ENCODE results near the gene TLCD3A.
"Not testable (repeated sequence)": the region's sequence is repeated elsewhere in the genome, so short reads cannot be mapped to it uniquely, and the experiment has no call there.

The TLCD3A gene

DNA sequence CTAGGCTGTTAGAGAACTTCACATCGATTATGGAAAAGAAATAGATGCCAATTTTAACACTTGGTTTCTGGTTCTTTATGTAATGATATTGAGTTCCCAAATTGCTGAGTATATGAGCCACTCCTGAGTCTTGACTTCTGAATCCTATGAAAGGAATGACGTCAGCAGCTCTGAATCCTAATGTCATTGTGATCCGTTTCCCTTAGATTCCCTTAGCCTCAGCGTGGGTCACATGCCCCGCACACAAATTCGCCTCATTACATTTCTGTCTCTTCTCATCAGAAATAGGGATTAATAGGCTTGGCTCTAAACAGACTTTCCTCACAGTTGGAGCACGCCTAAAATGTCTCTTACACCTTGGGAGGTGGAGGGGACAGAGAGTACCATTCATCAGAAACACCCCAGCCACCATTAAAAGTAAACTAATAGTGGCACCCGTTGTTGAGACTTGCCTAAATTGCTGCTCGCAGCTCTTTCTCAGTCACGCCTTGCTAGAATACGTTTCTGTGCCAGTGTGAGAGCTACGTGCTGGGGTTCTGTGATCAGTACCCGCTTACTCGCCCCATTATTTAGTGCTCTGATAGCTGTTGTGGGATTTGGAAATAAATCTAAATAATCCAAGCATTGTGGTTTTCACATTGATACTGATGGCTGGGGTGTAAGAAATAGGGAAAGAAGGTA lies 56.9 kb downstream of the TLCD3A start:
- TF ChIP-seq, protein P1, sequence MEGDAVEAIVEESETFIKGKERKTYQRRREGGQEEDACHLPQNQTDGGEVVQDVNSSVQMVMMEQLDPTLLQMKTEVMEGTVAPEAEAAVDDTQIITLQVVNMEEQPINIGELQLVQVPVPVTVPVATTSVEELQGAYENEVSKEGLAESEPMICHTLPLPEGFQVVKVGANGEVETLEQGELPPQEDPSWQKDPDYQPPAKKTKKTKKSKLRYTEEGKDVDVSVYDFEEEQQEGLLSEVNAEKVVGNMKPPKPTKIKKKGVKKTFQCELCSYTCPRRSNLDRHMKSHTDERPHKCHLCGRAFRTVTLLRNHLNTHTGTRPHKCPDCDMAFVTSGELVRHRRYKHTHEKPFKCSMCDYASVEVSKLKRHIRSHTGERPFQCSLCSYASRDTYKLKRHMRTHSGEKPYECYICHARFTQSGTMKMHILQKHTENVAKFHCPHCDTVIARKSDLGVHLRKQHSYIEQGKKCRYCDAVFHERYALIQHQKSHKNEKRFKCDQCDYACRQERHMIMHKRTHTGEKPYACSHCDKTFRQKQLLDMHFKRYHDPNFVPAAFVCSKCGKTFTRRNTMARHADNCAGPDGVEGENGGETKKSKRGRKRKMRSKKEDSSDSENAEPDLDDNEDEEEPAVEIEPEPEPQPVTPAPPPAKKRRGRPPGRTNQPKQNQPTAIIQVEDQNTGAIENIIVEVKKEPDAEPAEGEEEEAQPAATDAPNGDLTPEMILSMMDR (IDR thresholded peaks at IDR 0.05; ENCODE audit: low read depth, low read length): no peak
- H3K4me1 ChIP-seq: no peaks in the 10 kb centered on the region
- no peak for DNase-seq
- no peak overlapping the region for H3K4me3 ChIP-seq (ENCODE audit: low read depth, low read length)
- peaks cover 7% of the 10 kb centered on the region for H3K36me3 ChIP-seq
- no peaks in the 10 kb centered on the region for H3K9me3 ChIP-seq
- H3K27me3 ChIP-seq: no peaks in the 10 kb centered on the region

DNA sequence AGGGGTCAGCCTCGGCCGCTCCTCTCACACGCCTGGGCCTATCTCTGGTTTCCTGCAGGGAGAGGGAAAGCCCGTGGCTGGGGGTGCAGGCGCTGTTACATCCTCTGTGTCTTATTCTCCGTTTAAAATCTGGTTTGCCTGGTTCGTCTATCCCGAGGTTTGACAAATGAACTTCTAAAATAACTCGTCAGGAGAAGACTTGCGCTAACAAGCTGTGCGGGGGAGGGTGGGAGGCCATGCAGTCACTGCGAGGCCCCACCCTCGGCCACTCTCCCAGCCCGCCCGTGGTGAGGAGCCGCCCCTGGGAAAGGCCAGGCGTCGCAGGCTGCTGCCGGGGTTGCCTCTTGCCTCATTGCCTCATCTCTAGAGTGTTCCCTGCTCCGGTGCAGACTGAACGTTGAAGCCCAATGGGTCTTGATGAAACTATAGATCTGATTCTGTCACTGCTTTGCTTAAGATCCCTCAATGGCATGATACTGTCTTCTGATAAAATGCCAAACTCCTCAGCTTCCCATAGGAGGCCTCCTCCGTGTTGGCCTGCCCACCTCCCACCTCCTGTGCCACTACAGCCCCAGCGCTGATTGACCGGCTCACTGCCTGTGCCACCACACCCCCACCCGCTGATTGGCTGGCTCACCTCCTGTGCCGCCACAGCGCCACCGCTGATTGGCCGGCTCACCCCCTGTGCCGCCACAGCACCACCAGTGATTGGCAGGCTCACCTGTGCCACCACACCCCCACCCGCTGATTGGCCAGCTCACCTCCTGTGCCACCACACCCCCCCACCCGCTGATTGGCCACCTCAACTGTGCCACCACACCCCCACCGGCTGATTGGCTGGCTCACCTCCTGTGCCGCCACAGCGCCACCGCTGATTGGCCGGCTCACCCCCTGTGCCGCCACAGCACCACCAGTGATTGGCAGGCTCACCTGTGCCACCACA lies 57.8 kb downstream of the TLCD3A start:
- H3K4me3 ChIP-seq (ENCODE audit: low read depth, low read length); H3K9me3 ChIP-seq; DNase-seq; H3K27me3 ChIP-seq; H3K36me3 ChIP-seq; H3K4me1 ChIP-seq: not testable (repeated sequence)

DNA sequence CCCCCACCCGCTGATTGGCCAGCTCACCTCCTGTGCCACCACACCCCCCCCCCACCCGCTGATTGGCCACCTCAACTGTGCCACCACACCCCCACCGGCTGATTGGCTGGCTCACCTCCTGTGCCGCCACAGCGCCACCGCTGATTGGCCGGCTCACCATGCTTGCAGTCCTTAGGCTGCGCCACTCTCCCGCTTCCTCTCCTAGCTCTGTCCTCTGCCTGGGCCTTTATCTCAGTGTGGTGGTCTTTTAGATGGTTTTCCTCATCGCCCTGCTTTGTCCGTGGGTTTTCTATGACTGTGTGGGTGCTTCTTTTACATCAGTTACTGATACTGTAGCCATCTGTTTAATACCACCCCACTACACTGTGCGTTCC lies 58.5 kb downstream of the TLCD3A start:
- H3K9me3 ChIP-seq; H3K4me3 ChIP-seq (ENCODE audit: low read depth, low read length); H3K27me3 ChIP-seq; DNase-seq; H3K36me3 ChIP-seq; H3K4me1 ChIP-seq: not testable (repeated sequence)

DNA sequence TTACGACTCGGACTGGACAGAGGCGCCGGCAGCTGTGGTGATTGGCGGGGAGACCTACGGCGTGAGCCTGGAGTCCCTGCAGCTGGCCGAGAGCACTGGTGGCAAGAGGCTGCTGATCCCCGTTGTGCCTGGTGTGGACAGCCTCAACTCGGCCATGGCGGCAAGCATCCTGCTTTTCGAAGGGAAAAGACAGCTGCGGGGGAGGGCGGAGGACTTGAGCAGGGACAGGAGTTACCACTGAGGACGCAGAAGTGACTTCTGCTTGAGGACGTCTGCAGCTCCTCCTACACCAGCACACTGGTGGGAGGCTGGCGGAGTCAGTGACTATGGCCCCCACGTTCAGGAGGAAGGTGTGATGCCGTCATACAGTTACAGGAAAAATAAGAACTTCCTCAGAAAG lies 59.4 kb downstream of the TLCD3A start:
- Histone ChIP-seq H3K4me1 (no peaks in the 10 kb centered on the region), H3K27me3 (no peaks in the 10 kb centered on the region), H3K36me3 (peaks cover 7% of the 10 kb centered on the region), H3K9me3 (no peaks in the 10 kb centered on the region), H3K4me3 (ENCODE audit: low read depth, low read length) (no peak overlapping the region)
- TF ChIP-seq, protein P1 (IDR thresholded peaks at IDR 0.05; ENCODE audit: low read depth, low read length): no peak
- no peak for DNase-seq

DNA sequence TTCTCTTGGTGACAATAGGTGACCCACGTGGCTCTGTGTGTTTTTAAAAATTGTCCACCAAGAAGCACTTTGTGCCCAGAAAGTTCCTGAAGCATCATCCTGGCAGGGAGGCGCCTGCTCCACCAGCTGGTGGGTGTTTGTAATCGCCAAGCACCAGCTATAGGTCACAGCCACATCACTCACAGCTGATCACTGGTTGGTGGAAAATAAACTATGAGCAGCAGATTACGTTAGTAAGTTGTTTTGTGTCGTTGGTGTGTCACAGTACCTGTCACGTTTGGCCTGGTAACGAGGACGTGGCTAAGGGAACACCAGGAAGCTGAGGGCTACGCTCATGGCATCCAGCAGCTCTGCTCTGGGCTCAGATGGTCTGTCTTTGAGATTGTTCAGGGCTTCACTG lies 59.9 kb downstream of the TLCD3A start:
- Histone ChIP-seq H3K27me3 (no peaks in the 10 kb centered on the region), H3K4me1 (no peaks in the 10 kb centered on the region), H3K36me3 (peaks cover 7% of the 10 kb centered on the region), H3K4me3 (ENCODE audit: low read depth, low read length) (no peak overlapping the region), H3K9me3 (no peaks in the 10 kb centered on the region)
- DNase-seq: no peak
- TF ChIP-seq, protein P1 (IDR thresholded peaks at IDR 0.05; ENCODE audit: low read depth, low read length): no peak

Measured in BE2C (cell line).